Ovary (tissue), 3 donors: ENCODE data around the gene CLECL1.

ENCODE experiments used
- CTCF ChIP-seq, 3 donors: fragments of 450-650 bp in 2 of 3; fragments of 200-600 bp in 1 of 3; IDR thresholded peaks; one replicate each; pipeline versions ENCODE4 v1.5.1 to v1.8.0; 2016 to 2022; ENCODE audit warnings: antibody characterized with exemption in 3 of 3, mild to moderate bottlenecking in 1 of 3
- EP300 ChIP-seq: sonication (generic); formaldehyde crosslinking; IDR thresholded peaks from one replicate; pipeline ENCODE4 v1.6.1; 2017; ENCODE audit warnings: antibody characterized with exemption
- POLR2A ChIP-seq: fragments of 450-650 bp; IDR thresholded peaks from one replicate; pipeline ENCODE4 v1.6.1; 2017; ENCODE audit warnings: antibody characterized with exemption, mild to moderate bottlenecking, moderate library complexity
- donor health status: DM: no; HTN: no; CAD: no.

GRCh38 chr12:9750276-9751203 lies 17.6 kb upstream of the CLECL1 start:
- TF ChIP-seq CTCF (IDR thresholded peaks at IDR 0.05) (peak; percentile 54 to 65 (median 57)), POLR2A (no peak), EP300 (no peak)
